Hematopoietic multipotent progenitor cell treated with erythropoietin and hydrocortisone succinate and interleukin-3 and kit ligand, for 4 days (in vitro differentiated cells): Measurements from ENCODE around the gene OR11G2.
"Not testable (repeated sequence)": the region's sequence is repeated elsewhere in the genome, so short reads cannot be mapped to it uniquely, and the experiment has no call there.

ENCODE experiments used
- DNase-seq: peaks from one replicate; pipeline ENCODE4 v3.0.0-alpha.2; 2015

OR11G2 gene

GRCh38 chr14:20190596-20190995 lies at the start of gene OR11G2:
Gene OR11G2 (plus strand): TSS chr14:20190896. CDS start chr14:20197438, 6,542 bp downstream.
- DNase-seq, result no peak

GRCh38 chr14:20143911-20144310 lies 46.8 kb upstream of the OR11G2 start:
- peak; percentile 15 for DNase-seq

GRCh38 chr14:20144820-20145219 lies 45.9 kb upstream of the OR11G2 start:
- no peak for DNase-seq

GRCh38 chr14:20164462-20164861 lies 26.2 kb upstream of the OR11G2 start:
- DNase-seq, result no peak

GRCh38 chr14:20167091-20167490 lies 23.6 kb upstream of the OR11G2 start:
- no peak for DNase-seq

GRCh38 chr14:20169852-20170251 lies 20.8 kb upstream of the OR11G2 start:
- peak; percentile 32 for DNase-seq

- not testable (repeated sequence) for DNase-seq
Observed at GRCh38 chr14:20174205-20174604, 16.5 kb upstream of the OR11G2 start.

- DNase-seq, result no peak
Observed at GRCh38 chr14:20176330-20176729, 14.4 kb upstream of the OR11G2 start.

- DNase-seq, result peak; percentile 91
Observed at GRCh38 chr14:20177433-20177974, 13.2 kb upstream of the OR11G2 start.

- DNase-seq, result peak; percentile 55
Observed at GRCh38 chr14:20179218-20179617, 11.5 kb upstream of the OR11G2 start.

- no peak for DNase-seq
Observed at GRCh38 chr14:20179880-20180279, 10.8 kb upstream of the OR11G2 start.

- DNase-seq, result no peak
Observed at GRCh38 chr14:20180486-20180885, 10.2 kb upstream of the OR11G2 start.

GRCh38 chr14:20184181-20184580 lies 6.5 kb upstream of the OR11G2 start:
- DNase-seq, result no peak

GRCh38 chr14:20191396-20191795 lies 700 bp downstream of the OR11G2 start:
- no peak for DNase-seq

- no peak for DNase-seq
Observed at GRCh38 chr14:20194101-20194500, 3.4 kb downstream of the OR11G2 start.

GRCh38 chr14:20195170-20195569 lies 4.5 kb downstream of the OR11G2 start:
- not testable (repeated sequence) for DNase-seq

- DNase-seq, result no peak
Observed at GRCh38 chr14:20195911-20196310, 5.2 kb downstream of the OR11G2 start.

- DNase-seq, result peak; percentile 39
Observed at GRCh38 chr14:20197459-20197858, 6.8 kb downstream of the OR11G2 start.

- no peak for DNase-seq
Observed at GRCh38 chr14:20198991-20199390, 8.3 kb downstream of the OR11G2 start.

- no peak for DNase-seq
Observed at GRCh38 chr14:20204721-20205120, 14.0 kb downstream of the OR11G2 start.

- DNase-seq, result no peak
Observed at GRCh38 chr14:20209595-20209994, 18.9 kb downstream of the OR11G2 start.

- DNase-seq, result not testable (repeated sequence)
Observed at GRCh38 chr14:20212406-20212805, 21.7 kb downstream of the OR11G2 start.

- DNase-seq, result no peak
Observed at GRCh38 chr14:20215196-20215595, 24.5 kb downstream of the OR11G2 start.

- DNase-seq, result no peak
Observed at GRCh38 chr14:20219033-20219432, 28.3 kb downstream of the OR11G2 start.

GRCh38 chr14:20223410-20223809 lies 32.7 kb downstream of the OR11G2 start, which contains the start of gene OR11H6:
Gene OR11H6 (plus strand): TSS chr14:20223710. CDS start chr14:20223710, 0 bp downstream.
- peak; percentile 13 for DNase-seq
